Retina (tissue), 1 donor: ENCODE measurements around the gene RBM46.
"Not testable (repeated sequence)": the region's sequence is repeated elsewhere in the genome, so short reads cannot be mapped to it uniquely, and the experiment has no call there.

ENCODE experiments used
- DNase-seq: peaks from one replicate; pipeline ENCODE4 v3.0.0-alpha.2; 2016

The RBM46 gene

DNA sequence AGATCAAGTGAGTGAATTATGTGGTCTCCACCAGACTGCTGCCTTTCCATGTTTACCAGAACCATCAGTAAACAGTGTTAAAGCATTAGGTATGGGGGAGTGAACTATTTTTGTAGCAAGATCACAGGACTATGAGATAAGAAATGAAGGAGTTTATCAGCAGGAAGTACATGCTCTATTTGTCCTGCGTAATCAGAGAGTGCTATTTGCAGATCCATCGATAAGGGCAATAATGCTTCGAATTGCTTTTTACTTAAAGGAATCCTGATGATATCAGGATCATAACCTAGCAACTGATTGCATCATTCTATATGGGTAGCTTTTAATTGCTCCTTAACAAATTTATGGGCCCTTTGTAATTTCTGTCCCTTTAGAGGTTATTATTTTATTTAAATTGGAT lies 57.1 kb downstream of the RBM46 start:
- no peak for DNase-seq

DNA sequence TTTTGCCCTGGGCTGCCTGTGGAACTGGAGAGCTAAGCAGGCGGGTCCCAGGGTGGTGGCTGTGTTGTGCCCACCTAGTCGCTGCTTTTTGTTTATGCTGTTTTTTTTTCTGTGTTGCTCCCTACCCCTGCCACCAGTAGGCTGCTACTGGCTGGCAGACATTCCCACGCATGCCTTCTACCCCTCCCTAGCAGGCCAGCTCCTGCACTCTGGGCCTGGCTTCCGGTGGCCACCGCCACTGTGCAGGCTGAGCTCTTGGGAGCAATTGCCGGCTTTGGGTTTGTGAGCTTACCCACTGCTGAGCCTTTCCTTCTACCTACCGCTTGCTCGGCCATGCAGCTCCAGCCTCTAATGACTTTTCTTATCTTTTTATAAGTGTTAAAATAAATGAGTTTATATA lies 57.6 kb downstream of the RBM46 start:
- DNase-seq: no peak

DNA sequence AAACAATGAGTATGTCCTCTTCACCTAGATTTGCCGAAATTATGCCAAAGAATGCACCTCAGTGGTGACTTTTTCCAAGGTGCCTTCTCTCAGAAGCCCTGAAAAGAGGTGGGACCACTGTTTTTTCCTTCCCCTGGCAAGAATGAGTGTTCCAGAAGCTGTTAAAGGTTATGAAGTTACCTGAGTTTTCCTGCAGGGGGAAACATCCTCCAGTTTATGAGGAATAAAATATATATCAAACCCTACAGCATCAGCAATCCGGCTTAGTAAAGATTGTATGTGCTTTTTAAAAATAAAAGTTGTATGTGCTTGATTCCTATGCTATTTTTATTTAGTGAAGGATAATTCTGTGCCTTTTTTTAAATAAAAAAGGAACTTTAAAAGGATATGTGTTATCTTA lies 73.3 kb downstream of the RBM46 start:
- DNase-seq: no peak

DNA sequence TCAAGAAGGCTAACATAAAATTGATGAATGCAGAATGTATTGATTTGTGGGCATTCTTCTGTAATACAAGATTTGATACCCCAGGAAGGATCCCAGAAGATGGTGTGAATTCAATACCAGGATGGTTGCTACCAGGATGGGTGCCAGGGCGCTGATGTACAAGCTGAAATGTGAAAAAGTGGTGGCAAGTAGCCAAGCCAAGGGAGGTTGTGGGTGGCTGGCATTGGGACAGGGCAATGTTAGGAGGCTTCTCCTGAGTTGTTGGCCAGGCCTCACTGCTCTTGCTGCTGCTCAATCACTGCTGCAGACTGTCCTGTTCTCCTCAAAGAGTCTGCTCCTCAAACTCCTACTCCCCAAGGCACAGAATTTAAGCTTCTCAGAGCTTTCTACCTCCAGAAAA lies 77.1 kb downstream of the RBM46 start:
- DNase-seq: no peak

DNA sequence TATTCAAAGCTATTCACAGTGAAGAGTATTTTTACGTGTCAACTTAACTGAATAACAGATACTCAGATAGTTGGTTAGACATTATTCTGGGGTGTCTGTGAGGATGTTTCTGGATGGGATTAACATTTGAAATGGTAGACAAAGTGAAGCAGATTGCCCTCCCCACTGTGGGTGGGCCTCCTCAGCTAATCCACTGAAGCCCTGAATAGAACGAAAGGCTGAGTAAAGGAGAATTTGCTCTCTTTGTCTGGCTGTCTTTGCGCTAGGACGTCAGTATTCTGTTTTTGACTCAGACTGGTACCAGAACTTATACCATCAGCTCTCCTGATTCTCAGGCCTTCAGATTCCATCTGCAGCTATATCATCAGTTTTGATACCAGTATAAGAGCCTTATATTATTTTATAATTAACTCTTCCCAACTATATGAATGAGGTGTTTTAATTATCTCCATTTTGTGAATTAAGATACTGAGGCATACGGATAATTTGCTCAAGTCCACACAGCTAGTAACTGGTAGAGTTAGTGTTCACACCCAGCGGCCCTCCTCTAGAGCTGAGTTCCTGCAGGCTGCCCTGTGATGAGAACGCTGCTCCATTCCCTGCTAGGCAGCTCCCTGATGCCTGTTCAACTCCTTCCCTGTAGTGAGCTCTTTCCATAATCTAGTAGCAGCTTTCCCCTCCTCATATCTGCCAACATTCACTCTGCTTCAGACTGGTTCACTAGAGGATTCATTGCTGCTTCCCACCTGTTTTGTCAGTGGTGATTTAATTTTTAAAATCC lies 87.5 kb downstream of the RBM46 start:
- no peak for DNase-seq

DNA sequence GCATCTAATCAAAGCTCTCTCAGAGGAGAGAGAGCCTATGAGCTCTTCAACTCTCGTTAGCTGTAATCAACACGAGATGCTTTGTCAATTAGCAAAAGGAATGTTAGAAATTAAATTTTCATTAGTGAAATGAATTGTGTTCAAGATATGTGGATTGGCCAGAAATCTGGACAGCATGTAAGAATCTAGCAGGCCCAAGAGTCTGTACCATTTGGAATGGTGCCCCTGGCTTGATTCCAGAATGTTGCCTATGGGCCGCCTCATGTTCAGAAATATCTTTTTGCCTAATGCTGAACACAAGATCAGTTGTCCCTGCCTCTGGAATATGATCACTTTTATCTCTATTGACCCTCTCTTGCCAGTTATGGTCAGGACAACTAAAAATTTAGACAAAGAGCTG lies 88.2 kb downstream of the RBM46 start:
- no peak for DNase-seq

DNA sequence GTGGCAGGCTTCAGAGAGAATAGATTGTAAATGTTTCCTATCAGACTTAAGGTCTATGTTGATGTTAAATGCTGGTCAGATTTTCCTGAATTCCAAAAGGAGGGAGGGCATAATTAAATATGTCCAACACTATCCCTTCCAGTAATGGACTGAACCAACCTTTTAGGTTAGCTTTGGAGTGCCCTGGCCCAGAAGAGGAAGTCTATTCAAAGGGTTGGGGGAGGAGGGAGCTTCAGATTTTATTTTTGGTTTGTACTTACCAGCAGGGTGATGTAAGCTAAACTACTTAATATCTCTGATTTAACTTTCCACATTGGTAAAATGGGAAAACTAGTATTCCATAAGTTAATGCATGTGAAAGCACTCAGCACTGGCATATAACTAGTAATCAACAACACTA lies 91.1 kb downstream of the RBM46 start:
- no peak for DNase-seq

DNA sequence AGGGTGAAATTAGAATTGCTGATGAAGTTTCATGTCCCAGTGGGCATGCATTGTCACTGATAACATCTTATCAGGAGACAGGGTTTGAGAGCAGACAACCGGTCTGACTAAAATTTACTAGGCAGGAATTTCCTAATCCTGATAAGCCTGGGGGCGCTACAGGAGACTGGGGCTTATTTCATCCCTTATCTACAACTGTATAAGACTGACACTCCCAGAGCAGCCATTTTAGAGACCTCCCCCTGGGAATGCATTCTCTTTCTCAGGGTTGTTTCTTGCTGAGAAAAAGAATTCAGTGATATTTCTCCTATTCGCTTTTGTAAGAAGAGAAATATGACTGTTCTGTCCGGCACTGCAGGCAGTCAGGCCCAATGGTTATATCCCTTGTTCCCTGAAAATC lies 93.0 kb downstream of the RBM46 start:
- DNase-seq: not testable (repeated sequence)

DNA sequence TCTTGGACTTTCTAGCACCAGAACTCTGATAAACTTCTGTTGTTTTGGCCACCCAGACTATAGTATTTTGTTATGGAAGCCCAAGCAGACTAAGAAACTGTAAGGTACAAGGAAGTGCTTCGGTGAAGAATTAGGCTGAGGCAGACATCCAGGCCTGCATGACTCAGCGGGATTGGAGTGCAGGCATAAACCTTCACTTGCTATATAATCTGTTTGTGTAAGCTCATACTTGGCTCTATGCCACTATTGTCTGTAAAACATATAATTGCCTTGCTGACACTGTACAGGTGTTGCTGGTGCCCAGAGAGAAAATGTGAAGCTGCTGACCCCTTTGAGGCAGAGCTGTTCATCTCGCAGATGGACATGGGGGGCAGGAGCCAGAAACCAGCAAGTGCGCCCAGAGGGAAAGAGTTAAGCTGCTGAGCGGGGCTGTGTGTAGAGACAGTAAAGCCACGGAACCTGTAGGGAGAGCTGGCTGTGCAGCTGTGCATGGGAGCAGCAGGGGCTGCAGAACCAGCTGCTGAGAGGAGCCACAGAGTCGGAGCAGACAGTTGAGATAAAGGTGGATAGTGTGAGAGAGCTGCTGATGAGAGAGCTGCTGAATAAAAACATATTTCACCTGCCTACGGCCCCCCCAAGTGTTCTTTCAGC lies 96.2 kb downstream of the RBM46 start:
- DNase-seq: no peak
